ENCODE measurements around the gene NPC1L1.

DNA sequence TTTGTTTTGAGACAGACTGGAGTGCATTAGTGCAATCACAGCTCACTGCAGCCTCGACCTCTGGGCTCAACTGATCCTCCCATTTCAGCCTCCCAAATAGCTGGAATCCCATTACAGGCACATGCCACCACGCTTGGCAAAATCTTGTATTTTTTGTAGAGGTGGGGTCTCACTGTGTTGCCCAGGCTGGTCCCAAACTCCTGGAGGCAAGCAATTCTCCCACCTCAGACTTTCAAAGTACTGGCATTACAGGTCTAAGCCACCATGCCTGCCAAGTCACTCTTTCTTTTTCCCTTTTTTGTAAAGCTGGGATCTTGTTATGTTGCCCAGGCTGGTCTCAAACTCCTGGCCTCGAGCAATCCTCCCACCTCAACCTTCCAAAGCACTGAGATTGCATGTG is 8.3 kb upstream of the NPC1L1 start:
- TF ChIP-seq RAD21 (conservative IDR thresholded peaks at IDR 0.05) (no peak), POLR2AphosphoS5 (IDR thresholded peaks at IDR 0.05) (no peak), EZH2 (IDR thresholded peaks at IDR 0.05; ENCODE audit: borderline replicate concordance, insufficient read depth, low read length, poor library complexity, severe bottlenecking) (no peak), EP300 (conservative IDR thresholded peaks at IDR 0.05; ENCODE audit: poor library complexity, severe bottlenecking) (no peak), MXI1 (conservative IDR thresholded peaks at IDR 0.05; ENCODE audit: poor library complexity, severe bottlenecking) (no peak), TAF1 (IDR thresholded peaks at IDR 0.05; ENCODE audit: low read depth) (no peak), SMC3 (conservative IDR thresholded peaks at IDR 0.05; ENCODE audit: poor library complexity) (no peak)
- TF ChIP-seq, protein P1, sequence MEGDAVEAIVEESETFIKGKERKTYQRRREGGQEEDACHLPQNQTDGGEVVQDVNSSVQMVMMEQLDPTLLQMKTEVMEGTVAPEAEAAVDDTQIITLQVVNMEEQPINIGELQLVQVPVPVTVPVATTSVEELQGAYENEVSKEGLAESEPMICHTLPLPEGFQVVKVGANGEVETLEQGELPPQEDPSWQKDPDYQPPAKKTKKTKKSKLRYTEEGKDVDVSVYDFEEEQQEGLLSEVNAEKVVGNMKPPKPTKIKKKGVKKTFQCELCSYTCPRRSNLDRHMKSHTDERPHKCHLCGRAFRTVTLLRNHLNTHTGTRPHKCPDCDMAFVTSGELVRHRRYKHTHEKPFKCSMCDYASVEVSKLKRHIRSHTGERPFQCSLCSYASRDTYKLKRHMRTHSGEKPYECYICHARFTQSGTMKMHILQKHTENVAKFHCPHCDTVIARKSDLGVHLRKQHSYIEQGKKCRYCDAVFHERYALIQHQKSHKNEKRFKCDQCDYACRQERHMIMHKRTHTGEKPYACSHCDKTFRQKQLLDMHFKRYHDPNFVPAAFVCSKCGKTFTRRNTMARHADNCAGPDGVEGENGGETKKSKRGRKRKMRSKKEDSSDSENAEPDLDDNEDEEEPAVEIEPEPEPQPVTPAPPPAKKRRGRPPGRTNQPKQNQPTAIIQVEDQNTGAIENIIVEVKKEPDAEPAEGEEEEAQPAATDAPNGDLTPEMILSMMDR (IDR thresholded peaks at IDR 0.05; ENCODE audit: poor library complexity, severe bottlenecking) = no peak
- TF ChIP-seq, protein P2, sequence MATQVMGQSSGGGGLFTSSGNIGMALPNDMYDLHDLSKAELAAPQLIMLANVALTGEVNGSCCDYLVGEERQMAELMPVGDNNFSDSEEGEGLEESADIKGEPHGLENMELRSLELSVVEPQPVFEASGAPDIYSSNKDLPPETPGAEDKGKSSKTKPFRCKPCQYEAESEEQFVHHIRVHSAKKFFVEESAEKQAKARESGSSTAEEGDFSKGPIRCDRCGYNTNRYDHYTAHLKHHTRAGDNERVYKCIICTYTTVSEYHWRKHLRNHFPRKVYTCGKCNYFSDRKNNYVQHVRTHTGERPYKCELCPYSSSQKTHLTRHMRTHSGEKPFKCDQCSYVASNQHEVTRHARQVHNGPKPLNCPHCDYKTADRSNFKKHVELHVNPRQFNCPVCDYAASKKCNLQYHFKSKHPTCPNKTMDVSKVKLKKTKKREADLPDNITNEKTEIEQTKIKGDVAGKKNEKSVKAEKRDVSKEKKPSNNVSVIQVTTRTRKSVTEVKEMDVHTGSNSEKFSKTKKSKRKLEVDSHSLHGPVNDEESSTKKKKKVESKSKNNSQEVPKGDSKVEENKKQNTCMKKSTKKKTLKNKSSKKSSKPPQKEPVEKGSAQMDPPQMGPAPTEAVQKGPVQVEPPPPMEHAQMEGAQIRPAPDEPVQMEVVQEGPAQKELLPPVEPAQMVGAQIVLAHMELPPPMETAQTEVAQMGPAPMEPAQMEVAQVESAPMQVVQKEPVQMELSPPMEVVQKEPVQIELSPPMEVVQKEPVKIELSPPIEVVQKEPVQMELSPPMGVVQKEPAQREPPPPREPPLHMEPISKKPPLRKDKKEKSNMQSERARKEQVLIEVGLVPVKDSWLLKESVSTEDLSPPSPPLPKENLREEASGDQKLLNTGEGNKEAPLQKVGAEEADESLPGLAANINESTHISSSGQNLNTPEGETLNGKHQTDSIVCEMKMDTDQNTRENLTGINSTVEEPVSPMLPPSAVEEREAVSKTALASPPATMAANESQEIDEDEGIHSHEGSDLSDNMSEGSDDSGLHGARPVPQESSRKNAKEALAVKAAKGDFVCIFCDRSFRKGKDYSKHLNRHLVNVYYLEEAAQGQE (IDR thresholded peaks at IDR 0.05; ENCODE audit: borderline replicate concordance) = no peak

All from neural cell (in vitro differentiated cells).